Activated T-cell treated with anti-CD3 and anti-CD28 coated beads for 24 hours (primary cell): ENCODE measurements around the gene FAM186B.
A peak's percentile ranks its signal among the peaks of the same experiment; 100 is the strongest.
"Not testable (repeated sequence)": the region's sequence is repeated elsewhere in the genome, so short reads cannot be mapped to it uniquely, and the experiment has no call there.

Experiments
- DNase-seq: peaks from one replicate; pipeline ENCODE4 v3.0.0-alpha.2; 2020; ENCODE audit warnings: low read depth

The FAM186B gene

GRCh38 chr12:49605539-49605938 is at the start of gene FAM186B:
Gene FAM186B (minus strand): TSS chr12:49605639. CDS start chr12:49605477, 162 bp downstream.
- DNase-seq, result not testable (repeated sequence)

DNA sequence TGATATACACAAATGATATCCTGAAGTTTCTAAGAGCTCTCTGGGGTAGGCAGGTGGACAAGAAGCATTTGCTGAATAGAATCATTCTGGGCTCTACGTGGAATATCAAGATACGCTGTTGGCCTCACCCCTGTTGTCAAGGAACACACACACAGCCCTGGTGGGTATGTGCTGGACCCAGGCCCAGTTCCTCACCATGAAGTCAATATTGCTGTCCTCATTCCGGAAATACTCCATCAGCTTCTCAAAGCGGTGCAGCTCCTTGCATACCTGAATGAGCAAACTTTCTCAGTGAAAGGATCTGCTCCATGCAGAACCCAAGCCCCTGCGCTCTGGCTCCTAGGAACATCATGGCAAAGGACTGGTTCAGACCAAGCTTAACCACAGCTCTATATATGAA is 49.3 kb upstream of the FAM186B start:
- no peak for DNase-seq

DNA sequence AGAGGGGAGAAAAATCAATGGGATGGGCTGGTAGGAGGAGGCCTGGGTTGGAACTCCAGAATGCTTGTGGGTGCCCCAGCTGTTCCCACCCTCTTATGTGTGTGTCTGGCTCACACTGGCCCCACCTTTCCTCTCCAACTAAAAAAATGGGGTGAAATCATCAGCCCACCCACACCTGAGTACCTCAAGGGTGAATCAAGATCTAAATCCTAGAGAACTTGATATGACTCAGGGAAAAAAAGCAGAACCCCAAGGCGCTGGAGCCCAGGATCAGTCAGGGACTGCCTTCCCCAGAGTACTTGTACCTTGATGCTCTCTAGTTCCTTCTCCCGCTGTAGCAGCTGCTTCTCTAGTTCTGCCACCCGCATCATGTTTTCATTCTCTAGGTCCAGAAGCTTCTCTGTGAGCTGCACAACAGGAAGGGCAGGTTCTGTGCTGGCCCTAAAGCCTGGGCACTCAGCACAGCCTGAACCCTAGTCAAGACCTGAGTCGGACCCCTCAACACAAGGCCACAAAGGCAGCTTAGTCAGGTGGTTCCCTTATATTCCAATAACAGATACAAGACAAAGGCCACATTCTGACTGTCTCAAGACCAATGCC is 47.6 kb upstream of the FAM186B start:
- DNase-seq, result no peak

- no peak for DNase-seq
These were observed 46.4 kb upstream of the FAM186B start for GRCh38 chr12:49651855-49652254.

- DNase-seq, result no peak
These were observed 44.5 kb upstream of the FAM186B start for GRCh38 chr12:49649892-49650291.

- DNase-seq, result no peak
These were observed 44.0 kb upstream of the FAM186B start for GRCh38 chr12:49649445-49649844.

- no peak for DNase-seq
These were observed 43.2 kb upstream of the FAM186B start for GRCh38 chr12:49648712-49649003.

DNA sequence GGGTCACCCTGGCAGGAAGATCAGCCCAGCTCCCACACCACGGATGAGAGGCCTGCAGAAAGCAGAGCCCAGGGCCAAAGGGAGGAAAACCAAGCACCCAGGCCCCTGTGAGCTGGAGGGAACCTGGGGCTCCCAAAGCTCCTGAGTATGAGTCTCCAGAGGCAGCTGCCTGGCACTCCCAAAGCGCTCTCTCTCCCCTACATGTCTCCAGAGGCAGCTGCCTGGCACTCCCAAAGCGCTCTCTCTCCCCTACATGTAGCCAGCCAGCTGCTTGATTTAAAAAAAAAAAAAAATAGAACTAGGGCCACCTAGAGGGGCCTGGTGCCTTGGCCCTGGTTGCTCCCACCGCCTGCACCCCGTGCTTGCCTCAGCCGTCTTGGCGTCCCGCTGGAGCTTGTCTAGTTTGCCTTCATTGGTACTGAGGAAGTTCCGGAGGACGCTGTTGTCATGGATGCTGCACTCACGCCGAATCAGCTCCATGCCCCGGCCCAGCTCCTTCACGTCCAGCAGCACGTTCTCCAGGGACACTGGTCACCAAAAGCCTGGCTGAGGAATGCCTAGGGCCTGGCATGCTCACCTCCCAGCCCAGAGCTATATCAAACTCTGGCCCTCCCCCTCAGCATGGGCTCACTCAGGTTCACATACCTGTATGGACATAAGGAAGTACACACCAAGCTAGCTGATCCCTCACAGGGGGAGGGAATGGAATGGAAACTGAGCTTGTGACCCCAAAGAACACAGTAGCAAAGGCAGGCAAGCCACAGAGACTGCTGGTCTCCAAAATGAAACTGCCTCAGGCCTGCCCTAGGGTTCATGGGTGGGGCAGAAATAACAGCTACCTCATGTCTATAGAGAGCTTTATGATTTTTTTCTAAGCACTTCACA is 42.6 kb upstream of the FAM186B start:
- no peak for DNase-seq

GRCh38 chr12:49646871-49647654 is 41.6 kb upstream of the FAM186B start:
- DNase-seq, result no peak

DNA sequence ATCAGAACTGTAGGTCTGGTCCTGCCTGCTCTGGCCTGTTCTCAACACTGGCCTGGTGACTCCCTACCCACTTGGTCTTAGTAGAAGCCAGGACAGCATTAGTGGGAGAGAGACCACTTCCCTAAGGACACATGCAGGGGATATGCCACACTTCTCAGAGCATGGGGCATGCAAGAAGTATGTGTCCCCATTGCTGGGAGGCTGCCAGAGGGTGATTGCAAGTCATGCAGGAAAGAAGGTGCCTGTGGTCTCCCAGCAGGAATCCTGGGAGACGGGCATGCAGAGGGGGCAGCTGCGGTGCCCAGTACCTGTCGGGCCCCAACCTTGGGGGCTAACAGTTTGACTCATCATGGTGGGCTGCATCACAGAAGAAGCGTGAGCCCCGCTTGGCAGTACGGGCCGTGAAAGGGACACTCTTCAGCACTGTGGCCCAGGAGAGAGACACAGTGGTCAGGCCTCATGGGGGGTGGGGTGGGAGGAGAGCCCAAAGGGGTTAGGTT is 40.9 kb upstream of the FAM186B start:
- DNase-seq, result no peak

DNA sequence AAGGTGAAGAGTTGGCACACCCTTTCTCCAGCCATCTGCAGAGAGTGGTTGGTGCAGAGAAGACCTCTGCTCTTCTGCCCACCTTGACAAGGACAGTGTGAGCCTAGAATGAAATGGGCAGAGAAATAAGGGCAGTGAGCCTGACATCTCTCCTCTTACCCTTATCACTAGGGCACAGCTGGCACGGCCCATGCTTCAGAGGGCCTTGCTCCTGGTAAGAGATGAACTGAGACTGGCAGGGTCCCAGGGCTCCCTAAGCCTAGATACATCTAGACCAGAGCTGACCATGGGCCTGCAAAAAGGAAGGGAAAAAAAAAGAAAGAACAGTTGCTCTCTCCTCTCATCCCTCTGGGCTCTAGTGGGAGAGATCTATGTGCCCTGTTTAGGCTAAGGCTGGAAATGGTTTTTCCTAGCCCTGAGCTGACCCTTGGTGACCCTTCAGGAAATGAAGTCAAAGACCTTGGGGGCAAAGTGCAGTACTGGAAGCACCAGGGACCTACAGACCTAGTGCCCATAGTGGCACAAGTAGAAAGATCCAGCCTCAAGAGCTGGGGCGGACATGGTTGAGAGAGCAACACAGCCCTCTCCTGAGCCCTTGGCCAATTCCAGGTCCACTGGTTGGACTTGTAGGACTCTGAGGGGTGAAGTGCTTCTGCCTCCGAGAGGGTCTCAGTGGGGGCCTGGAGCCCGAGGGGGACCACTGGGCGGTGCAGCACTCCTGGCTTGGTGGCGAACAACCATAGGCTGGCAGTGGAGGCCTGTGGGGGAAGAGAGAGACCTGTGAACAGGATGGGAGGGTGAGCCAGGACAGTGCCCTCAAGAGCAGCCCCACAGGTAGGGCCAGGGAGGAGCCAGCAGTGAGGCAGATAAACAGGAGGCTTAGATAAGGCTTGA is 40.0 kb upstream of the FAM186B start:
- DNase-seq, result no peak

DNA sequence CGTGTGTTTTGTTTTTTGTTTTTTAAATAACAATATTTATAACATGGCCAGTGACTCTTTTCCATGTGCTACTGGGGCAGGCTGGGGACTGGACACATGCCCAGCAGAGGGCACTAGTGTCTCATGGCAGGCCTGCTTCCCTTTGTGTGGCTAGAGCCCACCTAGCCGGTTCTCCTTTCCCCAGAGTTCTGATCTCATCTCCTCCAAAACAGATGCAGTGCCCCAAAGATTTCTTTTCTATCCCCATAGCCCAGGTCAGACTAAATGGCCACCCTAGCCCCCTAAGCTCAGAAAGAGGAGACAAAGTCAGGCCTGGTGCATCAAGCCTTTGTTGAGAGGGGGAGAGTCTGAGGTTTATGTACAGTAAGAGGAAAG is 39.2 kb upstream of the FAM186B start:
- DNase-seq, result peak; percentile 75

- DNase-seq, result no peak
These were observed 38.7 kb upstream of the FAM186B start for GRCh38 chr12:49643961-49644619.

DNA sequence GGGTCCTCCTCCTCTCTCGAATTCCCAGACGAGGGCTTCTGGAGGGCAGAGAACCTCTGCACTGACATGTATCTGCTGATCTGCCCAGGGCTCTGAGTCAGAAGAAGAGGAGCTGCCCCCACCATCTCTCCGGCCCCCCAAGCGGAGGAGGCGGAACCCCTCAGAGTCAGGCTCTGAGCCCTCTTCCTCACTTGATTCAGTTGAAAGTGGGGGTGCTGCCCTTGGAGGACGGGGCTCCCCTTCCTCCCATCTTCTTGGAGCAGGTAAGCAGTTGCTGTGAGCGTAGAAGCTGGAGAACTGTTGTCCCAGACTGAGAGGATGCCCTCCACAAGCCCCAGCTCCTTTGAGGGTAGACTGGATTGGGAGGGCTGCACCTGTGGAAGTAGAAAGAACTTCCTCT is 37.7 kb upstream of the FAM186B start:
- DNase-seq, result no peak

GRCh38 chr12:49642370-49642802 is 36.9 kb upstream of the FAM186B start:
- DNase-seq, result no peak

GRCh38 chr12:49641748-49642369 is 36.4 kb upstream of the FAM186B start:
- no peak for DNase-seq

DNA sequence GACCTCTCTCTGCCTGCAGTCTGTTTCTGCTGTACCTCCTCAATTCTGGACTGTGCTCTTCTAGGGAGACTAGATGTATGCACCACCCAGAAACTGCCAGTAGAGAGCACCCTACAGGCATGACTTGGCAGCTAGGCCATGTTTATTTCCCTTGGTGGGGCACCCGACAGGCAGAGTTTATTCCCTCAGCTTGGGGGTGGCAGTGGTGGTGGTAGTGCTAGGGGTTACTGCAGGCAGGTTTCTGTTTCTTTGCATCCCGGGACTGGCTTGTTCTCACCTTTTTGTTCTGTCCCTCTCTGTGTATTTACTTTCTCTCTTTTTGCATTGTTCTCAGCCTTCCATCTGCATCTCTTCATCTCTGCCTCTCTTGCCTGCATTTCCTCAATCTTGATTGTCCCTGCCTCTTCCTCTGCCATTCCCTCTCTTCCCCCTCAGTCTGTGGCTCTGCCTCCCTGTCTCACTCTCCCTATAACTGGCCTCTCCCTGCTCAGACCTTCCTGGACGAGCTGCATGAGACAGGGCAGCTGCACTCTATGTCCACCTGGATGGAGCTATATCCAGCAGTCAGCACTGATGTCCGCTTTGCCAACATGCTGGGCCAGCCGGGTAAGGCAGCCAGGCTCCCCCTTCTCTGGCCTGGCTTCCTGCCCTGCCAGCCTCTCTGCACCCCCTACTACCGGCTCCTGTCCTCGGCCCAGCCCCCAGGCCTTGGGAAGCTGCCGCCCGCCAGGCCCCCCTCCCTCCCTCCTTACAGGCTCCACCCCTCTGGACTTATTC is 31.7 kb upstream of the FAM186B start:
- DNase-seq, result peak; percentile 50

DNA sequence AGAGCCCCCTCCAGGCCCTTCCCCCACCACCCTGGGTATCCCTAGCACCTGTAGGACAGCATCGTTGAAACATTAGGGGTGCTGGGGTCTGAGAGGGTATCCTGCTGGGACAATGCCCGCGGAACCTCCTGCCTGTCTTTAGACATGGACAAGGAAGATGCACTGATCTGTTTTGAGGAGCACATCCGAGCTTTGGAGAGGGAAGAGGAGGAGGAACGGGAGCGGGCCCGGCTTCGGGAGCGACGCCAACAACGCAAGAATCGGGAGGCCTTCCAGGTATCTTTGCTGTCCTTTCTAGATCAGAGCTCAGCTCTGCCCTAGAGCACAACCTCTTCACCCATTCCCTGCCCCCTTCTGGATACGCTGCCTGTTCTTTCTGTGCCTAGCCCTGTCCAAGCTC is 31.1 kb upstream of the FAM186B start:
- no peak for DNase-seq

DNA sequence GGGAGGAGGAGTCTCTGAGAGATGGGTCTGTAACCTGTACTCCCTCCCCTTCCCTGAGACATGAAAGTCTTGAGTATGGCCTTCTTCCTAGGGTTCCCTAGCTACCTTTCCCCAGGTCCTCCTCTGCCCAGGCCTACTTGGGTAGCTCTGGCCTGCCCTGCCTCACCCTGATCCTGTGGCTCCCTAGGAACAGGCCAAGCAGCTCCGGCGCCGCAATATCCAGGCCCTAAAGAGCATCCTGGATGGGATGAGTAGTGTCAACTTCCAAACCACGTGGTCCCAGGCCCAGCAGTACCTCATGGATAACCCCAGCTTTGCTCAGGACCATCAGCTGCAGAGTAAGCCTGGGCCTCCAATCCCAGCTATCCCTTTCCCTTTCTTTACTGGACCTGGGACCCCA is 30.2 kb upstream of the FAM186B start:
- DNase-seq, result no peak

DNA sequence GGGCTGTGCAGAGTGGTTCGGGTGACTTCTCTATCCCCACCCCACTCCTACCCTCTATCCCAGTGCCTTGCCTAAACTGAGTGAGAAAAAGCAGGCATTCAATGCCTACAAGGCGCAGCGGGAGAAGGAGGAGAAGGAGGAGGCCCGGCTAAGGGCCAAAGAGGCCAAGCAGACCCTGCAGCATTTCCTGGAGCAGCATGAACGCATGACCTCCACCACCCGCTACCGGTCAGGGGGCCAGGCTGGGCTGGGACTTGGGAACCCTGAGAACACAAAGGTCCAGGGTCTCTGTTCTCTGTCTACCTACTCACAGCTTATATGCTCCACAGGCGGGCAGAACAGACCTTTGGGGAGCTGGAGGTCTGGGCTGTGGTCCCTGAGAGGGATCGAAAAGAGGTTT is 29.6 kb upstream of the FAM186B start:
- DNase-seq, result no peak
